22Rv1 (cell line): Measurements from ENCODE around the gene ATRAID.

Experiments used
- H3K27ac ChIP-seq: fragments of 450-650 bp; 2 replicates; pipeline ENCODE4 v1.5.1; 2017
- ZFX ChIP-seq: fragments of 450-650 bp; IDR thresholded peaks from 2 replicates; pipeline ENCODE4 v1.6.1; 2017; ENCODE audit warnings: antibody characterized with exemption, borderline replicate concordance
- TF ChIP-seq, protein P1 (sequence below): fragments of 450-650 bp; IDR thresholded peaks from 2 replicates; pipeline ENCODE4 v1.5.1; 2017; ENCODE audit warnings: mild to moderate bottlenecking

ATRAID gene, protein sequence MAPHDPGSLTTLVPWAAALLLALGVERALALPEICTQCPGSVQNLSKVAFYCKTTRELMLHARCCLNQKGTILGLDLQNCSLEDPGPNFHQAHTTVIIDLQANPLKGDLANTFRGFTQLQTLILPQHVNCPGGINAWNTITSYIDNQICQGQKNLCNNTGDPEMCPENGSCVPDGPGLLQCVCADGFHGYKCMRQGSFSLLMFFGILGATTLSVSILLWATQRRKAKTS

DNA sequence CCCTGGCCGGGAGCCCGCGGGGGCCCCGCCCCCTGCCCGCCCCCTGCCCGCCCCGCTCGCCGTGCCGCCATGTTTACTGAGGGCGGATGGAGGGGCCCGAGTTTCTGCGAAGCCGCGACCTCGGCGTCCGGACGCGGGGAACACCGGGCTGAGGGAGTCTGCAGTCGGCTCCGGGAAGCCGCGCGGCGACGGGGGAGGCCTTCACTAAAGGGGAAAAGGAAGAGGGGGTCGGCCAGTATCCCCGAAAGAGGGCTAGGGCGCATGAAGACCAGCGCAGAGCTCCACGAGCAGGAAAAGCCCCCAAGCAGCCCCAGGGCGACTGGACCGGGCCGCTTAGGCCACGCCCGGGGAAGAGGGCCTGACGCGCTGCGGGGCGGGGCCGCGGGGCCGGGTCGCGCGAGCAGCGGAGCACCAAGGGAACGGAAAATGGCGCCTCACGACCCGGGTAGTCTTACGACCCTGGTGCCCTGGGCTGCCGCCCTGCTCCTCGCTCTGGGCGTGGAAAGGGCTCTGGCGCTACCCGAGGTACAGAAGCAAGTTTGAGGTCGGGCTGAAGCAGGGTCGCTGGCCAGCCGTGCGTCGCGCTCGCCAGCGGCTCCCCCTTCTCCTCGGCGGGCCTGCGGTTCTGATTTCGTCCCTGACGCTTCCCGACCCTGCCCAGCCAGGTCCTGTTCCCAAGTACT is at the start of gene ATRAID, which contains the start of gene SLC5A6:
Gene ATRAID (plus strand): TSS at position 99 of the 683 bp plus-strand sequence. CDS start 328 bp downstream, at position 427.
Gene SLC5A6 (minus strand): TSS at position 326 of the 683 bp plus-strand sequence. CDS start 4,618 bp downstream, outside the sequence.
- H3K27ac ChIP-seq: peak within 1 kb of the TSS; percentile 95
- no peak for TF ChIP-seq ZFX
- TF ChIP-seq, protein P1, sequence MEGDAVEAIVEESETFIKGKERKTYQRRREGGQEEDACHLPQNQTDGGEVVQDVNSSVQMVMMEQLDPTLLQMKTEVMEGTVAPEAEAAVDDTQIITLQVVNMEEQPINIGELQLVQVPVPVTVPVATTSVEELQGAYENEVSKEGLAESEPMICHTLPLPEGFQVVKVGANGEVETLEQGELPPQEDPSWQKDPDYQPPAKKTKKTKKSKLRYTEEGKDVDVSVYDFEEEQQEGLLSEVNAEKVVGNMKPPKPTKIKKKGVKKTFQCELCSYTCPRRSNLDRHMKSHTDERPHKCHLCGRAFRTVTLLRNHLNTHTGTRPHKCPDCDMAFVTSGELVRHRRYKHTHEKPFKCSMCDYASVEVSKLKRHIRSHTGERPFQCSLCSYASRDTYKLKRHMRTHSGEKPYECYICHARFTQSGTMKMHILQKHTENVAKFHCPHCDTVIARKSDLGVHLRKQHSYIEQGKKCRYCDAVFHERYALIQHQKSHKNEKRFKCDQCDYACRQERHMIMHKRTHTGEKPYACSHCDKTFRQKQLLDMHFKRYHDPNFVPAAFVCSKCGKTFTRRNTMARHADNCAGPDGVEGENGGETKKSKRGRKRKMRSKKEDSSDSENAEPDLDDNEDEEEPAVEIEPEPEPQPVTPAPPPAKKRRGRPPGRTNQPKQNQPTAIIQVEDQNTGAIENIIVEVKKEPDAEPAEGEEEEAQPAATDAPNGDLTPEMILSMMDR: no peak

DNA sequence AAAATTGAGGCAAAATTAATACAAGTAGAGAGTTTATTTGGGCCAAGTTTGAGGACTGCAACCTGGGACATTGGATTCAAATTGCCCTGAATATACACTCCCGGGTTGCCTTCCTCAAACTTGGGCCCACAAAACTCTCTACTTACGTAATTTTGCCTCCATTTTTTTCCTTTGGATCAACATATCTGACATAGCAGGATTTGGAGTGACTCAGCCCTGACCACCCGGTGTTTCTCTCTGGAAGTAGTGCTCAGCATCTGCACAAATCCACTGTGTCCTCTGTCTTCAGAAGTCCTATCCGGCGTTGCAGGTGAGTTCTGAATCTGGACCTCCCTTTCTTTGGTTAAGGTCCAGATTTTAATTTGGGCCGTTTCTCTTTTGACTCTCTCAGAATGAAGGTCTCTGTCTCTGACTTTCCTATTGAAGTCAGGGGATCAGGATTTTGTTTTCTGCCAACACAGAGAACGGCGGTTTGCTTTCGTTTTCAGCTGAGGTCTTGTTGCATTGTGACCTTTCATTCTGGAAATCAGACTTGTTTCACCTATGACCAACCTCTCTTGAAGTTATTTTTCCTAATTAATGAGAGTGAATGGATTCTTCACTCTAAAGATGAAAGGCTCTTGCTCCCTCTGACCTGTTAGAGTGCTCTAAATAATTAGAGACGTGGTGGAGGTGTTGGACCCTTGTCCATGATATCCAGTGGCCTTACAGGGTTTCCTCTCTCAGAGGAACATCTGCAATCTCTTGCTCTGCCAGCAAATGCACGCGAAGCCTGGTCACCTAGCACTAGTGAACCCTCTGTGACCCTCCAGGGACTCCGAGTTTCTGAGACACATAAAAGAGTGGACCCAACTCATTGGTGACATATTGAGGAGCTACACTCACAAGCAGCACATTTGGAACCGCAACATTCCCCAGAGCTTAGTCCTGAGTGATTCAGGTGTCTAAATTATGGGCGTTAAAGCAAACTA is 49.4 kb upstream of the ATRAID start:
- no peak overlapping the region for H3K27ac ChIP-seq

DNA sequence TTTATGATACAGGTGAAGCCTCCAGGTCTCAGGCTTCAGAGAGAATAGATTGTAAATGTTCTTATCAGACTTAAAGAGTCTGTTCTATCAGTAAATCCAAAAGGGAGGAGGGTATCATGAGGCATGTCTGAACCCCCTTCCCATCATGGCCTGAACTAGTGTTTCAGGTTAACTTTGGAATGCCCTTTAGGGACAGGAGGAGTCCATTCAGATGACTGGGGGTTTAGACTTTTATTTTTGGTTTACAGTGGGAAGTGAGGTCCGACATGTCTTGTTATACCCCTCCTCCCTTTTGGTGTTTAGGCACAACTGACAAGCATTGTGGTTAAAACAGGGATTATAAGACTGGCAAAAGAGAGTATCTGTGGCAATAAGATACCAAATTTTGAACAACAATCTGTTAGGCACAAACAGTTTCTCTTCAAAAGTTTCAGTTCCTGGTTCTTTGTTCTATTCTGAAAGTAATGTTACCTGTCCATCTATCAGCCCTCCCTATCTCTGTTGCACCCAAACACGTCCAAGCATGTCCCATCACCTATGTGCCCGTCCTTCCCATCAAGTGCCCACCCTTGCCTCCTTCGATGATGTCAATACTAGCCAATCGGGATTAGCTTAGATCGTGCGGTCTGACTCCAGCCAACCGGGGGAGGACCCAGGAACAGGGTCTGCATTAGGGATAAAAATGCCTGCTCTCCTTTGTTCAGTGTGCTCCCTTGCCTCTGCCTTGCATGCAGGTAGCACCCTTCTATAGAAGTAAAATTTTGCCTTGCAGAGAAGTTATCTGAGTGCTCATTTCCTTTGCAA is 46.7 kb upstream of the ATRAID start:
- TF ChIP-seq, protein P1: no peak
- TF ChIP-seq ZFX: no peak
- H3K27ac ChIP-seq: no peak overlapping the region

More for the DNA sequence above, 49.4 kb upstream of the ATRAID start:
- TF ChIP-seq ZFX: no peak
- TF ChIP-seq, protein P1: no peak

DNA sequence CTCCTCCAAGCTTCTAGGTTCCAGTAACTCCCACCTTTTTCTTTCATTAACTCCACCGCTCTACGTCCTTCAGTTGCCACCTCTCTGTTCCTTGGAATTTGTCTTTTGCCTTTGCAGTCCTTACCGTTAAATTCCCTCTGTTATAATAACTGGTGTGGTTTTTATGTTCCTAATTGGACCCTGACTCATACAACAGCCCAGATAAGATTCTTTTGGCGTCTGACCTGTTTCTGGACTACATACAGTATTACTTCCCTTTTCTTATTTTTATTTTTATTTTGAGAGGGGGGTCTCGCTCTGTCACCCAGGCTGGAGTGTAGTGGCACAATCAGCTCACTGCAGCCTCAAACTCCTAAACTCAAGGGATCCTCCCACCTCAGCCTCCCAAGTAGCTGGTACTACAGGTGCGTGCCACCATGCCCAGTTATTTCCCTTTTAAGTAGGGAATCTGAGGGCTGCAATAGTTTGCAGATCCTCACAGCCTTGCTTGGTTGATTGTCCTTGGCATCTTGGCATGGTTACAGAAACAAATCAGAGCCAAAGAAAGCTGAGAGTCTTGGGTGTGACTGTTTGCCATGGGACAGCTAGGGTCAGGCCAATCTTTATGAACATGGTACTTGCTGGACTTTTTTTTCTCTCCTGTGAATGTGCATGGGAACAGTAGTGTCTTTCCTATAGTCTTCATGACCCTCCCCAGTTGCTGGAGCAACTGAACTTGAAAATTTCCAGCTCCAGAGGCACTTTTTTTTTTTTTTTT is 41.1 kb upstream of the ATRAID start:
- no peak overlapping the region for H3K27ac ChIP-seq
- TF ChIP-seq, protein P1: no peak
- TF ChIP-seq ZFX: no peak

DNA sequence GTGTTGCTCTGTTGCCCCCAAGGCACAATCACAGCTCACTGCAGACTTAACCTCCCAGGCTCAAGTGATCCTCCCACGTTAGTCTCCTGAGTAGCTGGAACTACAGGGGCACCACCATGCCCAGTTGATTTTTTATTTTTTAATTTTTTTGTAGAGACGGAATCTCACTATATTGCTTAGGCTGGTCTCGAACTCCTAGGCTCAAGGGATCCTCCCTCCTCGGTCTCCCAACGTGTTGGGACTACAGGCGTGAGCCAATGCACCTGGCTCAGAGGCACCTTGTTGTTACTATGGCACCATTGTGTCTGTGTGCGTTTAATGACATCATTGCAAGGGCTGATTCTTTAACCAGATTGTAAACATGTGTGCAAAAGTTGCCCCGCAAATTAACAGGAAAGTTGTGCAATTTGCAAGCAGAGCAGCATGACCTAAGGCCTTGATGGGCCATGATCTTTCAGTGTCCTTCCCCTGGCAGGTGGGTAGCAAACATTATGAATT is 40.4 kb upstream of the ATRAID start:
- H3K27ac ChIP-seq: no peak overlapping the region
- no peak for TF ChIP-seq ZFX
- TF ChIP-seq, protein P1: no peak

DNA sequence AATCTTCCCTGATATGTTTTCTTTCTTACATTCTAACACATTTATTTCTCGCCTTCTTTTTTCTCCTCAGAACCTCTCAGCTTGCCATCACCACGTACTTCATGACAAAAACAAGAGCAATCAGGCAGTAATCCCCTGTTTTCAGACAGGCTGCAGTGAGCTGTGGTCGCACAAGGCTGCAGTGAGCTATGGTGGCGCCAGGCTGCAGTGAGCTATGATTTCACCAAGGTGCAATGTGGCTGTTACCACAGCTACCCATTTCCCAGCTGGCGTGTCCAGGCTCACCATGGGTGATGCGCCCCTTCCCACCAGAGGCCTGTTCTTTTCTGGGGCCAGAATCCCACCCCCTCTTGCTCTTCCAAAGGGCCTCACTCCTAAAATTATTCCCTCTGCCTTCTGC is 37.2 kb upstream of the ATRAID start:
- H3K27ac ChIP-seq: no peak overlapping the region
- no peak for TF ChIP-seq ZFX
- TF ChIP-seq, protein P1: no peak
